Natural killer cell (primary cell): ENCODE data around the gene KLK4. TPM values are rescaled to one million over a fixed set of nuclear protein-coding genes. Genes with fewer than 3 reads are reported as not detected.

Source experiments
- ATAC-seq, 3 donors: fragments of 150-1000 bp in 2 of 3; fragments of 200-7000 bp in 1 of 3; cut with Tn5 transposase; 1 replicate in 1 of 3; 2 replicates in 2 of 3; pipeline ENCODE4 v1.10.0; 2021; ENCODE audit warnings: mild to moderate bottlenecking in 2 of 3, moderate library complexity in 2 of 3
- DNase-seq, 2 donors: peaks; one replicate each; pipeline versions ENCODE4 v3.0.0 to v3.0.0-alpha.2; 2013 to 2021; ENCODE audit warnings: mixed read lengths in 1 of 2
- H3K27ac ChIP-seq: one replicate; pipeline ENCODE4 v1.5.1; 2013; ENCODE audit warnings: mild to moderate bottlenecking, low read length
- H3K27me3 ChIP-seq: one replicate; pipeline ENCODE4 v1.6.1; 2013; ENCODE audit warnings: low read length; ENCODE audit not compliant: control insufficient read depth, insufficient read depth
- H3K36me3 ChIP-seq: one replicate; pipeline ENCODE4 v1.6.1; 2013; ENCODE audit warnings: low read length; ENCODE audit not compliant: control insufficient read depth, insufficient read depth
- H3K4me1 ChIP-seq: one replicate; pipeline ENCODE4 v1.6.1; 2013; ENCODE audit warnings: low read length; ENCODE audit not compliant: control insufficient read depth, insufficient read depth
- H3K4me3 ChIP-seq: one replicate; pipeline ENCODE4 v1.5.1; 2013; ENCODE audit warnings: low read length
- H3K9me3 ChIP-seq: one replicate; pipeline ENCODE4 v1.6.1; 2013; ENCODE audit warnings: low read length; ENCODE audit not compliant: control insufficient read depth, insufficient read depth
- H3K27ac Mint-ChIP-seq, 2 donors: one replicate each; pipeline ENCODE4 v1.8.0; 2022; ENCODE audit warnings: mild to moderate bottlenecking in 2 of 2, mixed read lengths in 2 of 2, moderate library complexity in 1 of 2
- H3K27me3 Mint-ChIP-seq, 2 donors: one replicate each; pipeline ENCODE4 v1.8.0; 2022; ENCODE audit warnings: low read depth in 2 of 2, mixed read lengths in 2 of 2
- H3K36me3 Mint-ChIP-seq: one replicate; pipeline ENCODE4 v1.8.0; 2022; ENCODE audit warnings: mixed read lengths
- H3K4me1 Mint-ChIP-seq, 2 donors: one replicate each; pipeline ENCODE4 v1.8.0; 2022; ENCODE audit warnings: mixed read lengths in 2 of 2
- H3K4me3 Mint-ChIP-seq: one replicate; pipeline ENCODE4 v1.8.0; 2022; ENCODE audit warnings: mild to moderate bottlenecking, moderate library complexity, mixed read lengths
- H3K9me3 Mint-ChIP-seq, 2 donors: one replicate each; pipeline ENCODE4 v1.8.0; 2022; ENCODE audit warnings: mixed read lengths in 2 of 2
- CTCF ChIP-seq: fragments of 200-600 bp; IDR thresholded peaks from one replicate; pipeline ENCODE4 v1.8.0; 2022; ENCODE audit warnings: antibody characterized with exemption
- WGBS: methylation state at CpG from one replicate; pipeline ENCODE4 v1.1.7; 2013; ENCODE audit warnings: missing lambda C conversion rate; ENCODE audit not compliant: insufficient coverage; 5-methylcytosine and 5-hydroxymethylcytosine counted together
- intact Hi-C: fragments of 100-400 bp; cut with micrococcal nuclease; formaldehyde crosslinking; loops from one replicate; pipeline ENCODE4 v1.14.2; 2022
- total RNA-seq, 4 donors: library from RNA; stranded (reverse); fragments of 120-200 nt in 1 of 4; gene quantifications; one replicate each; pipeline versions ENCODE4 v1.2.3 to v1.2.4, GENCODE V29; 2013 to 2022

The KLK4 gene
- total RNA-seq, 3 donors from 2014 or later (not counting 1 experiment from before 2014, with no cell fraction given) = not detected

- H3K4me1 Mint-ChIP-seq = no peaks in the 10 kb centered on the region
- 80% methylated on average over 10 of the region's 10 CpGs for WGBS
Observed at GRCh38 chr19:50894478-50895356, 16.5 kb downstream of the KLK4 start.

GRCh38 chr19:50893047-50893736 lies 18.0 kb downstream of the KLK4 start:
- no peak for DNase-seq
- no peaks in the 10 kb centered on the region for H3K4me1 Mint-ChIP-seq
- H3K9me3 Mint-ChIP-seq = no peaks in the 10 kb centered on the region
- peaks cover 5 to 6% of the 10 kb centered on the region in 2 donors for H3K27me3 Mint-ChIP-seq
- H3K4me1 ChIP-seq = peaks cover 3% of the 10 kb centered on the region
- H3K27ac ChIP-seq = no peak overlapping the region
- no peak for TF ChIP-seq CTCF
- H3K36me3 ChIP-seq = no peaks in the 10 kb centered on the region
- H3K4me3 ChIP-seq = no peak overlapping the region
- no peak for ATAC-seq
- intact Hi-C loops = no loop called here
- 88% methylated on average over 18 of the region's 18 CpGs for WGBS
- H3K4me3 Mint-ChIP-seq = no peak overlapping the region
- H3K27ac Mint-ChIP-seq = no peak overlapping the region
- no peaks in the 10 kb centered on the region for H3K27me3 ChIP-seq
- H3K9me3 ChIP-seq = peaks cover 8% of the 10 kb centered on the region
- H3K36me3 Mint-ChIP-seq = no peaks in the 10 kb centered on the region

More at GRCh38 chr19:50894478-50895356, 16.5 kb downstream of the KLK4 start:
- H3K27me3 ChIP-seq = no peaks in the 10 kb centered on the region
- peaks cover 3% of the 10 kb centered on the region for H3K4me1 ChIP-seq
- Mint-ChIP-seq H3K36me3 (no peaks in the 10 kb centered on the region), H3K4me3 (no peak overlapping the region), H3K27ac (no peak overlapping the region), H3K27me3 (peaks cover 2 to 6% of the 10 kb centered on the region in 2 donors), H3K9me3 (no peaks in the 10 kb centered on the region)
- ATAC-seq = no peak
- no peak overlapping the region for H3K27ac ChIP-seq
- H3K4me3 ChIP-seq = no peak overlapping the region
- H3K9me3 ChIP-seq = peaks cover 8% of the 10 kb centered on the region
- no peaks in the 10 kb centered on the region for H3K36me3 ChIP-seq
- no peak for TF ChIP-seq CTCF
- no peak for DNase-seq
- intact Hi-C loops = no loop called here

DNA sequence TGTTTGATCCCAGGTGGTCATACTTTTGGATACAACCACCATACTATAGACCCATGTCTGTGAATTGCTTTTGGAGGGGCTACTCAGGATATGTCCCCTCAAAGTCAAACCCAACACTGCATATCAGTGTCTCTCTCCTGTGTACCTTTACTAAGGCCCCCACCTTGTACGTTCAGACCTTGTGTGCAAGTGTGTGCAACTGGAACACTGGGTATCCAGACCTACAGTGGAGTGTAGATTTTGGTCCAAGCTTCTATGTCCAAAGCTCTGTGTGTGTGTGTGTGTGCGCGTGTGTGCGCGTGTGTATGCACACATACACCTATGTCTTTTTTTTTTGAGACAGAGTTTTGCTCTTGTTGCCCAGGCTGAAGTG lies 20.0 kb downstream of the KLK4 start:
- 93% methylated on average over 5 of the region's 5 CpGs for WGBS
- Histone ChIP-seq H3K27ac (no peak overlapping the region), H3K4me3 (no peak overlapping the region), H3K27me3 (no peaks in the 10 kb centered on the region), H3K9me3 (peaks cover 8% of the 10 kb centered on the region), H3K36me3 (no peaks in the 10 kb centered on the region), H3K4me1 (no peaks in the 10 kb centered on the region)
- peaks cover 10 to 12% of the 10 kb centered on the region in 2 donors for H3K27me3 Mint-ChIP-seq
- intact Hi-C loops = no loop called here
- no peak overlapping the region for H3K4me3 Mint-ChIP-seq
- no peak for ATAC-seq
- H3K27ac Mint-ChIP-seq = no peak overlapping the region
- TF ChIP-seq CTCF = no peak
- DNase-seq = no peak
- no peaks in the 10 kb centered on the region for H3K4me1 Mint-ChIP-seq
- H3K36me3 Mint-ChIP-seq = no peaks in the 10 kb centered on the region
- H3K9me3 Mint-ChIP-seq = no peaks in the 10 kb centered on the region
